LNCAP (cell line): ENCODE results near the gene HOXD9.
A peak's percentile ranks its signal among the peaks of the same experiment; 100 is the strongest.

ENCODE experiments used
- TF ChIP-seq, protein P1 (sequence below): fragments of 450-650 bp; IDR thresholded peaks from 2 replicates; pipeline ENCODE4 v1.5.1; 2017; ENCODE audit warnings: mild to moderate bottlenecking

Gene HOXD9

DNA sequence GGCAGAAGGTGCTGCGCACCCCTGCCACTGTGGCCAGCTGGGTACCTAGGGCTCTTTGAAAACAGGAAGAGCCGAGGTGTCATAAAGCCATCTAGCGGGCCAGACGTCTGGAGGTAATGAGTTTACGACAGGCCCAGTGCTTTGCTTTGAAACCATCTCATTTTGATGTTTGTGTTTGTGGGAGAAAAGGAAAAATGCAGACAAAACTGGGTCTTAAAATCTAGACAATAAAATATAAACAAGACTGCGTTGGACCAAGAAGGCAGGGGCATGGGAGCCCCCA, 3.2 kb downstream of the HOXD9 start:
- TF ChIP-seq, protein P1, sequence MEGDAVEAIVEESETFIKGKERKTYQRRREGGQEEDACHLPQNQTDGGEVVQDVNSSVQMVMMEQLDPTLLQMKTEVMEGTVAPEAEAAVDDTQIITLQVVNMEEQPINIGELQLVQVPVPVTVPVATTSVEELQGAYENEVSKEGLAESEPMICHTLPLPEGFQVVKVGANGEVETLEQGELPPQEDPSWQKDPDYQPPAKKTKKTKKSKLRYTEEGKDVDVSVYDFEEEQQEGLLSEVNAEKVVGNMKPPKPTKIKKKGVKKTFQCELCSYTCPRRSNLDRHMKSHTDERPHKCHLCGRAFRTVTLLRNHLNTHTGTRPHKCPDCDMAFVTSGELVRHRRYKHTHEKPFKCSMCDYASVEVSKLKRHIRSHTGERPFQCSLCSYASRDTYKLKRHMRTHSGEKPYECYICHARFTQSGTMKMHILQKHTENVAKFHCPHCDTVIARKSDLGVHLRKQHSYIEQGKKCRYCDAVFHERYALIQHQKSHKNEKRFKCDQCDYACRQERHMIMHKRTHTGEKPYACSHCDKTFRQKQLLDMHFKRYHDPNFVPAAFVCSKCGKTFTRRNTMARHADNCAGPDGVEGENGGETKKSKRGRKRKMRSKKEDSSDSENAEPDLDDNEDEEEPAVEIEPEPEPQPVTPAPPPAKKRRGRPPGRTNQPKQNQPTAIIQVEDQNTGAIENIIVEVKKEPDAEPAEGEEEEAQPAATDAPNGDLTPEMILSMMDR = no peak

DNA sequence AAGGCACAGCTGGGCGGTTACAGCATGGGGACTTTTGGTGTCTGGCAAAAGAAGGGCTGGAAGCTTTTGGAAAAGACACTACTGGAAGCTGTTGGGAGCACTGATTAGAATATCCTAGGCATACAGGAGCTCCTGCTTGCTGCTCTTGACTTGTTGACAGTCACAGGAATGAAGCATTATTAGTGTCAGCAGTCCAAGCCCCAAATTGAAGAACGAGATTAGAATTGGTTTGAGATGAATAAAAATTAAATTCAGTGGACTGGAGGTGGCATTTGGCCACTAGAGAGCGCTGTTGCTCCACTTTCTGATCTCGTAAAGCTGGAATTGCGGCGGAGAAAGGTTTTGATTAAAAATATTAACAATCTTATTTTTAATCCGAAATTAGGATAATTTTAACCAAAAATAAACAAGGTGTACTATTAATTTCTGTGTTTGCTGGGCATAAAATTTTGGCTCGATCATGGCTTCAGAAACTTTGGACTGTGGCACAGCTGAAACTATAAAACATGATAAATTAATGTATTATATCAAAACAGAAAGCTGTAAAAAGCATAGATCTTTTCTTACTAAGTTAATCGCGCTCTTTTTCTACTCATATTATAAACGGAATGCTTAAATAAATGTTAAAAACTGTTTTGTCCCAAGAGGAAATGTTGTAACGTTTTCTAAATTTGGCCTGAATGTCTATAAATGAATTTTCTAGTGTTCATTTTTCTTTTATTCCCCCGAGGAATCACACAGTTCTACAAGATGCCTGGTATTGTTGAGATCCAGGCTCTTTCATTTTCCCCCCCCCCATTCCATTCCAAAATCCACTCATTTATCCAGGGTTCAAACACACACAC, 4.6 kb downstream of the HOXD9 start:
- TF ChIP-seq, protein P1 = peak; percentile 76

DNA sequence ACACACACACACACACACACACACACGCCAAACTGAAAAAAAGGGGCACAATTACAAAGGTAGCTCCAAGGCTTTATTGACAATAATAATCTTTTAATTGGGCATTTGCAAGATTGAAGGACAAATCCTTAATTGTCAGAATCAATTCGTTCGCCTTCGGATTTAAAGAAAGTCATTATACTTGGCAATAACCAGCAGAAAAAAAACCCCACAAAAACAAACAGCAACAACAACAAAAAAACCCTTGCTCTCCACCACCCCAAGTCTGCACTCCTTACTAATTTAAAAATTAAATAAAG, 5.2 kb downstream of the HOXD9 start:
- TF ChIP-seq, protein P1 = no peak

DNA sequence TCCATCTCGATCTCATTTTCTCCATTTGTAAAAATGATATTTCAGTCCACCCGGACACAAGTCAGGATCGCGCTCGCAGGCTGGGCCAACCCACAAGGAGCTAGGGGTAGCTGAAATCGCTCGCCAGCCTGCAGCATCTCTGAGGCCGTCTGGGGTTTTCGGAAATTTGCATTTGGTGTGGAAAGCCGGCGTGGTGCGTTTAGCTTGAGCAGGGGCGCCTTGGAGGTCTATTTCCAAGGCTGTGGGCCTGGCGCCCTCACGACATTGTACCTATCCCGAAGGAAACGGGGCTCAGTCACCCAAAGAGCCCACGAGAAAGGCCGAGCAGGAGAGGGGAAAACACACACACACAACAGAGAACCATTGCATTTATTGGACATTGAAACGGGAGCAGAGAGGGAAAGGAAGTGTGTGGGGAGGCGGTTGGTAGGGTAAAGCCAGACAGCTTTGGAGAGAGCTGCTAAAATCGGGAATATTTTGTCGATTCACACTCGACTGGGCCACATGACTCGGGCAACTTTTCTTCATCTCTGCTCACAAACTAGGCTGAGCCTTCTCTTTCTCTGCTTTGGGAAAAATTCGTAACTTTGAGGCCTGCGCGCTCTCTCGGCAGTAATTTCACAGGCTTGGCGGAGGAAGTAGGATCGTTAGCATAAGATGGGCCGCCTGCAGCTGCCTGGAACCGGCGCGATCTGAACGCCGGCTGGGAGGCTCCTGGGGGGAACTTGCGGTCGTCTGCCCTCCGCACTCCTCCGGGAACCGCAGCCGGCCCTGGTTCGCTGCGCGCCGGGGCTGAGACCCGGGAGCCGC, 5.9 kb downstream of the HOXD9 start:
- TF ChIP-seq, protein P1 = no peak

DNA sequence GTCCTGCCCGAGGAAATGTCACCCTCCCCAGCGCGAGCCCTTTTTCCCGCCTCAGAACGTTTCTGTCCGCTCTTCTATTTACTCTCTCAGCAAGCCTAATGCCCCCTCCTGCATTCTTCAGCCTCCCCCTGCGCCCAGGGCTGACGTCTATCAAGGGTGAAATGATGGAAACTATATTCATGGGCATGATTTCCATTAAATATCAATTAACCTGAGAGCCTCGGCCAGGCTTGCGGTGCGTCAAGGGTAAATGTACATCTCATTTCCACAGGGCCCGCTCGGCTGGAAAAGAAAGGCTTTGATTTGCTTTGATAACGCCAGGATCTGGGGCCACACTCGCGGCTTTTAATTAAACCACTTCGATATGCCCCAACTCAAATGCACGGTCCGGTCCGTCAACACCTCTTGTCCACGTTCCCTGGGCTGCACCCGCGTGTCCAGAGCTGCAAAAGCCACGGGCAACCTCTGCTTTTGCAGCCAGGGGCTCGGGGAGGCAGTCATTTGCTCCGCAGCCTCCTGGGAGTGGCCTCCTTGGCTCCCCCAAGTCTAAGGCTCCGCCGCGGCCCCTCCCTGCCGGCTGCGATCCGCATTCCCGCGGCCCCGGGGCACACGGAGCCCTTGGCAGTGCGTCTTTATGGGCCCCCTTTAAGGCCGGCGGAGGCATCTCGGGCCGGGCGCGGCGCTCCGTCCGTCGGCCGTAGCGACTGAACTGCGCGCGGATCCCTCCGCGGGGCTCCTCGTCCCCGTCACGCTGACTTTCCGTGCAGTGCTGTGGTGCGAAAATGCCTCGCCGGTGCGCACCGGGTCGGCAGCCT, 6.7 kb downstream of the HOXD9 start, which contains the start of gene HOXD8:
TSS of gene HOXD8 (plus strand) at position 724 of the 815 bp plus-strand sequence. CDS start 662 bp downstream, outside the sequence.
- TF ChIP-seq, protein P1 = no peak

DNA sequence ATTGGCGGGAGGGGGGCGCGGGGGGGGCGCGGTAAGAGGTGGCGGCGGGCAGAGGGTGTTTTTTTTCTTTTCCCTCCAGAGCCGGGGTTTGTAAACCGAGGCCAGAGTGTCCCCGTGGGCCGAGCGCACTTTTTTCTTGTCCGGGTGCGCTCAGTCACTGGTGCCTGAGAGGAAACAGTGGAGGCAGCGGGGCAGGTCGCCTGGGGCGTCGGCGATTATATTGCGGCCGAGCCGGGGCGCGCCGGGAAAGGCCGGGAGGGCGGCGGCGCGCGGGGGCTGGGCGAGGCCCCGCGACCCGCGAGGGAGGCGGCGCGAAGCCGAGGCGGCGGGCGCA, 7.3 kb downstream of the HOXD9 start:
- TF ChIP-seq, protein P1 = no peak

DNA sequence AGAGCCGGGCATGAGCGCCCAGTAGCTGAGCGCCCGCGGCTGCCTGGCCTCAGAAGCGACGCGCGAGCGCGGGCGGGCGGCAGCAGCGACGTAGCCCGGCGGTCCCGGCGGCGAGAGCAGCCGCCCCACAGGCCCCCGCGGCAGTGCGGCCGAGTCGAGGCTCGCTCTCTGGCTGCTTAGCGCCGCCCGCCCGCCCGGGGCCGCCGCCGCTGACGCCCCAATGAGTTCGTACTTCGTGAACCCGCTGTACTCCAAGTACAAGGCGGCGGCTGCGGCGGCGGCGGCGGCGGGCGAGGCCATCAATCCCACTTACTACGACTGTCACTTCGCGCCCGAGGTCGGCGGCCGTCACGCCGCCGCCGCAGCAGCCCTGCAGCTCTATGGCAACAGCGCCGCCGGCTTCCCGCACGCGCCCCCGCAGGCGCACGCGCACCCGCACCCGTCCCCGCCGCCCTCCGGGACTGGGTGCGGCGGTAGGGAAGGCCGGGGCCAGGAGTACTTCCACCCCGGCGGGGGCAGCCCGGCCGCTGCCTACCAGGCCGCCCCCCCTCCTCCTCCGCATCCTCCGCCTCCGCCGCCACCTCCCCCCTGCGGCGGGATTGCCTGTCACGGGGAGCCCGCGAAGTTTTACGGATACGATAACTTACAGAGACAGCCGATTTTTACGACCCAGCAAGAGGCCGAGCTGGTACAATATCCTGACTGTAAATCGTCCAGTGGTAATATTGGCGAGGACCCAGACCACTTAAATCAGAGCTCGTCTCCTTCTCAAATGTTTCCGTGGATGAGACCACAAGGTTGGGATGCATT, 7.8 kb downstream of the HOXD9 start:
- TF ChIP-seq, protein P1 = no peak
